Measurements from ENCODE around the gene CXCL14. TPM values are rescaled to one million over a fixed set of nuclear protein-coding genes. Genes with fewer than 3 reads are reported as not detected.

Gene CXCL14
- total RNA-seq, 6 experiments from 2014 or later, result 2.3 to 12.2 (median 3.8) TPM

DNA sequence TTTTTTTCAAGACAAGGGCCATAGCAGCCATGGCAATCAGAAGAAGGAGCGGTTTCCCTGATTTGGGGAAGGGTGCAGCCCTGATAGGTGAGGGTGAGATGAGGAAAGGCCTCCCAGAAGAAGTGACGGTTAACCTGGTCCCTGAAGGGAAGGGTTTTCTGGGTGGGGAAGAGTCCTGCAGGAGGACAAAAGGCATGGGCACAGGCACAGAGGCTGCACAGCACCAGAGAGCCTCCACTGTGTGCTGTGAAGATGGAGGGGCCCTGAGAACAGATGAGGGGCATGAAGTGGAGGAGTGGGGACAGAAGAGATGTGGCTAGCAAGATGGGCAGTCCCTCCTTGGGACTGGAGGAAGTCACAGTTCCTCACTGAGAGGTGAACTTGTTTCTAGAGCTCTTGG lies 46.3 kb upstream of the CXCL14 start:
- intact Hi-C loops (cut with DNase I), result no loop called here
- no peaks in the 10 kb centered on the region for H3K4me1 ChIP-seq
- H3K27ac ChIP-seq, result no peak overlapping the region
- ATAC-seq, result no peak
- no peaks in the 10 kb centered on the region for H3K9me3 ChIP-seq
- TF ChIP-seq, protein P1, sequence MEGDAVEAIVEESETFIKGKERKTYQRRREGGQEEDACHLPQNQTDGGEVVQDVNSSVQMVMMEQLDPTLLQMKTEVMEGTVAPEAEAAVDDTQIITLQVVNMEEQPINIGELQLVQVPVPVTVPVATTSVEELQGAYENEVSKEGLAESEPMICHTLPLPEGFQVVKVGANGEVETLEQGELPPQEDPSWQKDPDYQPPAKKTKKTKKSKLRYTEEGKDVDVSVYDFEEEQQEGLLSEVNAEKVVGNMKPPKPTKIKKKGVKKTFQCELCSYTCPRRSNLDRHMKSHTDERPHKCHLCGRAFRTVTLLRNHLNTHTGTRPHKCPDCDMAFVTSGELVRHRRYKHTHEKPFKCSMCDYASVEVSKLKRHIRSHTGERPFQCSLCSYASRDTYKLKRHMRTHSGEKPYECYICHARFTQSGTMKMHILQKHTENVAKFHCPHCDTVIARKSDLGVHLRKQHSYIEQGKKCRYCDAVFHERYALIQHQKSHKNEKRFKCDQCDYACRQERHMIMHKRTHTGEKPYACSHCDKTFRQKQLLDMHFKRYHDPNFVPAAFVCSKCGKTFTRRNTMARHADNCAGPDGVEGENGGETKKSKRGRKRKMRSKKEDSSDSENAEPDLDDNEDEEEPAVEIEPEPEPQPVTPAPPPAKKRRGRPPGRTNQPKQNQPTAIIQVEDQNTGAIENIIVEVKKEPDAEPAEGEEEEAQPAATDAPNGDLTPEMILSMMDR (IDR thresholded peaks at IDR 0.05), result no peak
- no peak for TF ChIP-seq POLR2A (IDR thresholded peaks at IDR 0.05)
- no peak overlapping the region for H3K4me3 ChIP-seq
- 70% methylated on average over 2 of the region's 2 CpGs for WGBS (ENCODE audit: insufficient coverage, low coverage, low lambda C conversion rate, missing lambda C conversion rate)
- no peak for DNase-seq
- no peaks in the 10 kb centered on the region for H3K27me3 ChIP-seq
- no peaks in the 10 kb centered on the region for H3K36me3 ChIP-seq

DNA sequence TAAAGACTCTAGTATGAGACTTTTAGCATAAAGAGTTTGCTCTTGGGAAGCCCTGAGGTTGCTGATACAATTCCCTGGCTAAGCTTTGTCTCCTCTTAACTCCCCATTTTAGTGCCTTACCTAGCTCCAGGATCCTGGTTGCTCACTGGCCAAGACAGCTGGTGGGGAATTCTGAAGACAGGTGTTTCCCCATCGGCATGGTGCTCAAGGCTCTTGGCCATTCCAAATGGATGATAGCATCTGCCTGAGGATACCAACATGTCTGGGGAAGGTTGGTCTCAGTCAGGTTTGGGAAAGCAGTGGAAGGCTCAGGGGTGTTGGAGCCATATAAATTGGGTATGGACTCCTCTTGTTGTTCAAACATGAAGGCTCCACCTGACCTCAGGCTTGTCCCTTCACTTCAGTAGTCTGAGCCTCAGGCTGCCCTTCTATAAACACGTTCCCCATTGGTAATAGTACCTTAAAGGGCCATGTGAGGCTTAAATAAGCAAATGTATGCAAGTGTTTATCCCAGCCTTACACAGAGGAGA lies 44.5 kb upstream of the CXCL14 start:
- Histone ChIP-seq H3K27me3 (no peaks in the 10 kb centered on the region), H3K27ac (no peak overlapping the region), H3K4me1 (no peaks in the 10 kb centered on the region), H3K36me3 (no peaks in the 10 kb centered on the region), H3K4me3 (no peak overlapping the region), H3K9me3 (no peaks in the 10 kb centered on the region)
- ATAC-seq (no peak), DNase-seq (no peak)
- WGBS (ENCODE audit: insufficient coverage, low coverage, low lambda C conversion rate, missing lambda C conversion rate), result 34% methylated on average over 2 of the region's 2 CpGs
- intact Hi-C loops (cut with DNase I), result no loop called here
- TF ChIP-seq, protein P1 (IDR thresholded peaks at IDR 0.05), result no peak
- no peak for TF ChIP-seq POLR2A (IDR thresholded peaks at IDR 0.05)

DNA sequence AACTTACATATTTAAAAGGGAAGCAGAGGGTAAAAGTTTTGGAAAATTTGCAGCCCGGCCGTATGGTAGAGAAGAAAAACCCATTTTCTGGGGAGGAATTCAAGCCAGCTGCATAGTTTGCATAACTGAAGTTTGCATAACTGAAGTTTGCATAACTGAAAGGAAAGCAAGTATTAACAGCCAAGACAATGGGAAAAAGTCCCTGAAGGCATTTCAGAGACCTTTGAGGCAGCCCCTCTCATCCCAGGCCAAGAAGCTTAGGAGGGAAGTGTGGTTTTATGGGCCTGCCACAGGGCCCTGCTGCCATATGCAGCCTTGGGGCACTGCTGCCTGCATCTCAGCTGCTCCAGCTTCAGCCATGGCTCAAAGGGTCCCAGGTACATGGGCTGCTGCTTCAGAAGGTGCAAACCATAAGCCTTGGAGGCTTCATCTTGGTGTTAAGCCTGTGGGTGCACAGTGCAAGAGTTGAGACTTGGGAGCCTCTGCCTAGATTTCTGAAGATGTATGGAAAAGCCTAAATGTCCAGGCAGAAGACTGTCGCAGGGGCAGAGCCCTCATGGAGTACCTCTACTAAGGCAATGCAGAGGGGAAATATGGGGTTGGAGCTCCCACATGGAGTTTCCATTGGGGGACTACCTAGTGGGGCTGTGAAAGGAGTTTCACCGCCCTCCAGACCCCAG lies 36.9 kb upstream of the CXCL14 start:
- intact Hi-C loops (cut with DNase I), result no loop called here

DNA sequence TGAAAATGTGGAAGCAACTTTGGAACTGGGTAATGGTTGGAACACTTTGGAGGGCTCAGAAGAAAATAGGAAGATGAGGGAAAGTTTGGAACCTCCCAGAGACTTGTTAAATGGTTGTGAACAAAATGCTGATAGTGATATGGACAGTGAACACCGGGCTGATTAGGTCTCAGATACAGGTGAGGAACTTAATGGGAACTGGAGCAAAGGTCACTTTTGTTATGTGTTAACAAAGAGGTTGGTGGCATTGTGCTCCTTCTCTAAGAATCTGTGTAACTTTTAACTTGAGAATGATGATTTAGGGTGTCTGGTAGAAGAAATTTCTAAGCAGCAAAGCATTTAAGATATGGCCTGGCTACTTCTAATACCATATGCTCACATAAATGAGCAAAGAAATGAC lies 36.4 kb upstream of the CXCL14 start:
- DNase-seq (no peak), ATAC-seq (no peak)
- Histone ChIP-seq H3K4me3 (no peak overlapping the region), H3K27ac (no peak overlapping the region), H3K4me1 (no peaks in the 10 kb centered on the region), H3K9me3 (no peaks in the 10 kb centered on the region), H3K27me3 (no peaks in the 10 kb centered on the region), H3K36me3 (no peaks in the 10 kb centered on the region)
- WGBS (ENCODE audit: insufficient coverage, low coverage, low lambda C conversion rate, missing lambda C conversion rate), result 63% methylated on average over 1 of the region's 1 CpG
- intact Hi-C loops (cut with DNase I), result no loop called here
- TF ChIP-seq, protein P1 (IDR thresholded peaks at IDR 0.05), result no peak
- TF ChIP-seq POLR2A (IDR thresholded peaks at IDR 0.05), result no peak

More for the DNA sequence above, 36.9 kb upstream of the CXCL14 start:
- Histone ChIP-seq H3K9me3 (no peaks in the 10 kb centered on the region), H3K4me1 (no peaks in the 10 kb centered on the region), H3K27ac (no peak overlapping the region), H3K4me3 (no peak overlapping the region), H3K36me3 (no peaks in the 10 kb centered on the region), H3K27me3 (no peaks in the 10 kb centered on the region)
- DNase-seq (no peak), ATAC-seq (no peak)
- 47% methylated on average over 2 of the region's 4 CpGs for WGBS (ENCODE audit: insufficient coverage, low coverage, low lambda C conversion rate, missing lambda C conversion rate)
- no peak for TF ChIP-seq POLR2A (IDR thresholded peaks at IDR 0.05)

DNA sequence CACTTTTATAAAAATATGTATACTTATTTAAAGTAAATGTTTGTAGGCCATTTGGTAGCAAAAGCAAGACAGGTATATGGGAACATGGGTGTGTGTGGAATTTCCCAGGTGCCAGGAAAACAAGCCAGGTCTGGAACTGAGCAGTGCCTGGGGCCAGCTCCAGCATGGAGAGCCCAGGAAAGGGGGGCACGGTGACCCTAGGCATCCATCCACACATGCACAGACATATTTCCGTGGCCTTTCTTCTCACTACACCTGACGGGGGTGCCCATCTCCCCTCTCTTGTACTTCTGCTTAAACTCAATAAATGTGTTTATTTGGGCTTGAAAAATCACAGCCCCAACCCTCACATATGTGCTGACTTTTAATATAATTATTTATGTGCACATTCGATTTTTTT lies 31.2 kb upstream of the CXCL14 start:
- no peak for DNase-seq
- intact Hi-C loops (cut with DNase I), result no loop called here
- 56% methylated on average over 2 of the region's 4 CpGs for WGBS (ENCODE audit: insufficient coverage, low coverage, low lambda C conversion rate, missing lambda C conversion rate)

More for the DNA sequence above, 31.2 kb upstream of the CXCL14 start:
- Histone ChIP-seq H3K27me3 (no peaks in the 10 kb centered on the region), H3K27ac (no peak overlapping the region), H3K9me3 (no peaks in the 10 kb centered on the region), H3K36me3 (no peaks in the 10 kb centered on the region), H3K4me3 (no peak overlapping the region), H3K4me1 (no peaks in the 10 kb centered on the region)
- TF ChIP-seq, protein P1 (IDR thresholded peaks at IDR 0.05), result no peak
- no peak for TF ChIP-seq POLR2A (IDR thresholded peaks at IDR 0.05)
- ATAC-seq, result no peak
